ENCODE measurements around the gene ERN1. TPM values are rescaled to one million over a fixed set of nuclear protein-coding genes. Genes with fewer than 3 reads are reported as not detected.

Gene ERN1
- total and polyA plus RNA-seq, 2 donors (not counting 1 experiment from before 2014, with no cell fraction given): 3.3 to 11.7 TPM

DNA sequence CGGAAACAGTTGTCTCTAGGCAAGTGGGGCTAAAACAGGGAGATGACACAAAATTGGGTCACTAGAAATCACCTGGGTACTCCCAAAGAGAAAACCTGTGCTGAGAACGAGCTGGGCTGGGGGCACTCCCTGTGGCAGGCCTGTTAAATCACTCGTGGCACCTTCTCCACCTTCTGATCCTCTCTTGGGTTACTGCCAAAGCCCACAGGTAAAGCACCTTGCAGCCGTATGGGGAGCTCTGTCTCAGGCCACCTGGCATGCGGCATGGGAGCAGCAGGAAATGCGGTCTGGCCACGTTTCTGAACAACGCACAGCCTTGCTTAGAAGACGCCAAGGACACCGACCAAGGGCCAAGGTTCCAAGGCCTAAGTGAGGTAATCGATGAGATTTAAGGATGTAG lies 88.0 kb downstream of the ERN1 start:
- Histone ChIP-seq H3K4me1 (ENCODE audit: control insufficient read depth, extremely low read depth, insufficient read depth, low read length) (no peaks in the 10 kb centered on the region), H3K27me3 (ENCODE audit: control insufficient read depth, insufficient read depth, low read length) (no peaks in the 10 kb centered on the region), H3K4me2 (ENCODE audit: extremely low read depth, insufficient read depth, low read length) (no peak overlapping the region), H3K9me3 (ENCODE audit: control insufficient read depth, insufficient read depth, low read depth, low read length) (no peaks in the 10 kb centered on the region), H2AFZ (ENCODE audit: low read length) (no peak overlapping the region), H4K20me1 (ENCODE audit: control insufficient read depth, extremely low read depth, insufficient read depth, low read length) (no peaks in the 10 kb centered on the region), H3K79me2 (ENCODE audit: control insufficient read depth, insufficient read depth, low read length) (no peaks in the 10 kb centered on the region), H3K27ac (ENCODE audit: insufficient read depth, low read length) (no peak overlapping the region), H3K9ac (ENCODE audit: insufficient read depth, low read length) (no peak overlapping the region), H3K4me3 (replicated peaks in 1 of 4; ENCODE audit: control extremely low read depth in 1 of 4, insufficient read depth in 1 of 4, low read depth in 3 of 4, low read length in 4 of 4) (no peak overlapping the region), H3K36me3 (ENCODE audit: control insufficient read depth, insufficient read depth, low read length) (peaks cover 3% of the 10 kb centered on the region)
- TF ChIP-seq, protein P1, sequence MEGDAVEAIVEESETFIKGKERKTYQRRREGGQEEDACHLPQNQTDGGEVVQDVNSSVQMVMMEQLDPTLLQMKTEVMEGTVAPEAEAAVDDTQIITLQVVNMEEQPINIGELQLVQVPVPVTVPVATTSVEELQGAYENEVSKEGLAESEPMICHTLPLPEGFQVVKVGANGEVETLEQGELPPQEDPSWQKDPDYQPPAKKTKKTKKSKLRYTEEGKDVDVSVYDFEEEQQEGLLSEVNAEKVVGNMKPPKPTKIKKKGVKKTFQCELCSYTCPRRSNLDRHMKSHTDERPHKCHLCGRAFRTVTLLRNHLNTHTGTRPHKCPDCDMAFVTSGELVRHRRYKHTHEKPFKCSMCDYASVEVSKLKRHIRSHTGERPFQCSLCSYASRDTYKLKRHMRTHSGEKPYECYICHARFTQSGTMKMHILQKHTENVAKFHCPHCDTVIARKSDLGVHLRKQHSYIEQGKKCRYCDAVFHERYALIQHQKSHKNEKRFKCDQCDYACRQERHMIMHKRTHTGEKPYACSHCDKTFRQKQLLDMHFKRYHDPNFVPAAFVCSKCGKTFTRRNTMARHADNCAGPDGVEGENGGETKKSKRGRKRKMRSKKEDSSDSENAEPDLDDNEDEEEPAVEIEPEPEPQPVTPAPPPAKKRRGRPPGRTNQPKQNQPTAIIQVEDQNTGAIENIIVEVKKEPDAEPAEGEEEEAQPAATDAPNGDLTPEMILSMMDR (conservative IDR thresholded peaks at IDR 0.05 in 1 of 2, IDR thresholded peaks at IDR 0.05 in 1 of 2; ENCODE audit: low read depth in 1 of 2, low read length in 2 of 2): no peak
- no peak for TF ChIP-seq EZH2 (IDR thresholded peaks at IDR 0.05; ENCODE audit: low read length, missing control alignments)
- no peak for DNase-seq (ENCODE audit: low read depth in 2 of 2)

DNA sequence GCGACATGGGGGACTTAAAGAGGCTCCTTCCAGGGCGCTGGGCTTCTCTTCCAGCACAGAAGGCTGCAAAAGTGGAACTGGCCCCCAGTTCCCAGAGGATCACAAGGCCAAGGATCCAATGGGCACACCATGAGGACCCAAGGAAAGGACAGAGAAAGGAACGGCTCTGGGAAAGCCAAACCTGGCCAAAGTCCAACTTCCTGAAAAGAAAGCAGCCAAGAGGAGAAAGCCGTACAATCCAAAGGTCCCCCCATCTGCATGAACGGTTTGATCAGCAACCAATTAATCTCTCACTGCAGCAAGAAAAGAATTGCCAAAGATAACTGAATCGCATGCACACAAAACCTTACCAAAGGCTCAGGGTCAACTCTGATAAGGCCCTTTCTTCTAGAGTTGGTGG lies 89.7 kb downstream of the ERN1 start:
- Histone ChIP-seq H3K4me3 (replicated peaks in 1 of 4; ENCODE audit: control extremely low read depth in 1 of 4, insufficient read depth in 1 of 4, low read depth in 3 of 4, low read length in 4 of 4) (no peak overlapping the region), H3K4me2 (ENCODE audit: extremely low read depth, insufficient read depth, low read length) (no peak overlapping the region), H3K4me1 (ENCODE audit: control insufficient read depth, extremely low read depth, insufficient read depth, low read length) (no peaks in the 10 kb centered on the region), H3K27ac (ENCODE audit: insufficient read depth, low read length) (no peak overlapping the region), H3K27me3 (ENCODE audit: control insufficient read depth, insufficient read depth, low read length) (no peaks in the 10 kb centered on the region), H2AFZ (ENCODE audit: low read length) (no peak overlapping the region), H3K9me3 (ENCODE audit: control insufficient read depth, insufficient read depth, low read depth, low read length) (no peaks in the 10 kb centered on the region), H3K79me2 (ENCODE audit: control insufficient read depth, insufficient read depth, low read length) (no peaks in the 10 kb centered on the region), H3K9ac (ENCODE audit: insufficient read depth, low read length) (no peak overlapping the region), H3K36me3 (ENCODE audit: control insufficient read depth, insufficient read depth, low read length) (no peaks in the 10 kb centered on the region), H4K20me1 (ENCODE audit: control insufficient read depth, extremely low read depth, insufficient read depth, low read length) (no peaks in the 10 kb centered on the region)
- DNase-seq (ENCODE audit: low read depth in 2 of 2): no peak
- TF ChIP-seq, protein P1 (conservative IDR thresholded peaks at IDR 0.05 in 1 of 2, IDR thresholded peaks at IDR 0.05 in 1 of 2; ENCODE audit: low read depth in 1 of 2, low read length in 2 of 2): no peak
- no peak for TF ChIP-seq EZH2 (IDR thresholded peaks at IDR 0.05; ENCODE audit: low read length, missing control alignments)

- Histone ChIP-seq H3K4me2 (ENCODE audit: extremely low read depth, insufficient read depth, low read length) (no peak overlapping the region), H3K9ac (ENCODE audit: insufficient read depth, low read length) (no peak overlapping the region), H3K27me3 (ENCODE audit: control insufficient read depth, insufficient read depth, low read length) (no peaks in the 10 kb centered on the region), H3K27ac (ENCODE audit: insufficient read depth, low read length) (no peak overlapping the region), H3K4me3 (replicated peaks in 1 of 4; ENCODE audit: control extremely low read depth in 1 of 4, insufficient read depth in 1 of 4, low read depth in 3 of 4, low read length in 4 of 4) (no peak overlapping the region), H3K9me3 (ENCODE audit: control insufficient read depth, insufficient read depth, low read depth, low read length) (no peaks in the 10 kb centered on the region), H3K79me2 (ENCODE audit: control insufficient read depth, insufficient read depth, low read length) (no peaks in the 10 kb centered on the region), H4K20me1 (ENCODE audit: control insufficient read depth, extremely low read depth, insufficient read depth, low read length) (no peaks in the 10 kb centered on the region), H3K36me3 (ENCODE audit: control insufficient read depth, insufficient read depth, low read length) (no peaks in the 10 kb centered on the region), H2AFZ (ENCODE audit: low read length) (no peak overlapping the region), H3K4me1 (ENCODE audit: control insufficient read depth, extremely low read depth, insufficient read depth, low read length) (no peaks in the 10 kb centered on the region)
- TF ChIP-seq EZH2 (IDR thresholded peaks at IDR 0.05; ENCODE audit: low read length, missing control alignments): no peak
- TF ChIP-seq, protein P1 (conservative IDR thresholded peaks at IDR 0.05 in 1 of 2, IDR thresholded peaks at IDR 0.05 in 1 of 2; ENCODE audit: low read depth in 1 of 2, low read length in 2 of 2): no peak
- no peak for DNase-seq (ENCODE audit: low read depth in 2 of 2)
Observed at GRCh38 chr17:64039106-64039400, 90.9 kb downstream of the ERN1 start.
